ENCODE data around the gene AIG1. TPM values are rescaled to one million over a fixed set of nuclear protein-coding genes. Genes with fewer than 3 reads are reported as not detected.

The AIG1 gene
- total RNA-seq, 1 donor from 2014 or later = 60.6 TPM

DNA sequence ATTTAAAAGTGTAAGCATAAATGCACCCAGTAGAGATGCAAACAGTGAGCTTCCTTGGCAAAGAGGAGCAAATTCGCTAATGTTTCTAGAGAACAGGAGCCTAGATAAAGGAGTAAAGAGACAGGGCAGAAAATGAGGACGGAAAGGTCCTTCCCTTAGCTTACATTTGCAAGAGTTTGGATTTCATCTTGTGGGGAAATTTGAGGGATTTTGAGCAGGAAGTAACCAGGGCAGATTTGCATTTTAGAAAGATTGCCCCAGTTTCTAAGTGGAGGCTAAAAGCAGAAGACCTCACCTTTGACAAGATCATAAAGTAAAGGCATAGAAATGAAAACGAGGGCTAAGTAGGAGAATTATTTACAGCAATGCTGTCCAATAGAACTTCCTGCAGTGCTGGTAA is 309.3 kb downstream of the AIG1 start:
- no peaks in the 10 kb centered on the region for H3K27me3 ChIP-seq (ENCODE audit: control insufficient read depth, insufficient read depth, low read length)
- TF ChIP-seq, protein P1, sequence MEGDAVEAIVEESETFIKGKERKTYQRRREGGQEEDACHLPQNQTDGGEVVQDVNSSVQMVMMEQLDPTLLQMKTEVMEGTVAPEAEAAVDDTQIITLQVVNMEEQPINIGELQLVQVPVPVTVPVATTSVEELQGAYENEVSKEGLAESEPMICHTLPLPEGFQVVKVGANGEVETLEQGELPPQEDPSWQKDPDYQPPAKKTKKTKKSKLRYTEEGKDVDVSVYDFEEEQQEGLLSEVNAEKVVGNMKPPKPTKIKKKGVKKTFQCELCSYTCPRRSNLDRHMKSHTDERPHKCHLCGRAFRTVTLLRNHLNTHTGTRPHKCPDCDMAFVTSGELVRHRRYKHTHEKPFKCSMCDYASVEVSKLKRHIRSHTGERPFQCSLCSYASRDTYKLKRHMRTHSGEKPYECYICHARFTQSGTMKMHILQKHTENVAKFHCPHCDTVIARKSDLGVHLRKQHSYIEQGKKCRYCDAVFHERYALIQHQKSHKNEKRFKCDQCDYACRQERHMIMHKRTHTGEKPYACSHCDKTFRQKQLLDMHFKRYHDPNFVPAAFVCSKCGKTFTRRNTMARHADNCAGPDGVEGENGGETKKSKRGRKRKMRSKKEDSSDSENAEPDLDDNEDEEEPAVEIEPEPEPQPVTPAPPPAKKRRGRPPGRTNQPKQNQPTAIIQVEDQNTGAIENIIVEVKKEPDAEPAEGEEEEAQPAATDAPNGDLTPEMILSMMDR (IDR thresholded peaks at IDR 0.05; ENCODE audit: insufficient read depth, low read length, severe bottlenecking) = no peak
- H3K4me3 ChIP-seq (ENCODE audit: low read depth, low read length) = no peak overlapping the region
- no peak for DNase-seq (ENCODE audit: low read depth)
- no peaks in the 10 kb centered on the region for H3K36me3 ChIP-seq (ENCODE audit: control insufficient read depth, insufficient read depth, low read length)
- FAIRE-seq = no peak

DNA sequence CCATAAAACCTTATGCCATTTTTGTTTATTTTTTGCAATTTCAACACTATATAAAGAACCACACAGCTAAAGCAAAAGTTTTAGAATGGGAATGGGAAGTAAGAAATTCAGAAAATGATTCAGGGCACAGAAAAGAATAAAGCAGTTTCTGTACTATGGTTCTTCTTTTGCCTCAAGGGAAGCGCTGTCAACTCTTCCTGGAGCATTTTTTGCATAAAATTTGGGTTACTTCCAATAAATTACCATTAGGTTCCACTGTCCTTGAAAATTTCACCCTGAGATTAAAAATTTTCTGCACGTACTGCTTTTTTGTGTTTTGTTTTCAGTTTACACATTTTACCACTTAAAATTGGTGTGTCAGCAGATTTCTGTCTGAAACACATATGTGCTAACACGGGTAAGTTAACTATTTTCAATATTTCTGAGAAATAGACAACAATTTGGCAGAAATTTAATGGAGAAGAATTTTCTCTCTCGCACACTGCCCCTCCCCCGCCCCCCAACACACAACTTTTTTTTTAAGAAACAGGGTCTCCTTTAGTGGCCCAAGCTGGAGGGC is 310.2 kb downstream of the AIG1 start:
- Histone ChIP-seq H3K27me3 (ENCODE audit: control insufficient read depth, insufficient read depth, low read length) (no peaks in the 10 kb centered on the region), H3K36me3 (ENCODE audit: control insufficient read depth, insufficient read depth, low read length) (no peaks in the 10 kb centered on the region), H3K4me3 (ENCODE audit: low read depth, low read length) (no peak overlapping the region)
- TF ChIP-seq, protein P1 (IDR thresholded peaks at IDR 0.05; ENCODE audit: insufficient read depth, low read length, severe bottlenecking) = no peak
- no peak for DNase-seq (ENCODE audit: low read depth)
- no peak for FAIRE-seq

DNA sequence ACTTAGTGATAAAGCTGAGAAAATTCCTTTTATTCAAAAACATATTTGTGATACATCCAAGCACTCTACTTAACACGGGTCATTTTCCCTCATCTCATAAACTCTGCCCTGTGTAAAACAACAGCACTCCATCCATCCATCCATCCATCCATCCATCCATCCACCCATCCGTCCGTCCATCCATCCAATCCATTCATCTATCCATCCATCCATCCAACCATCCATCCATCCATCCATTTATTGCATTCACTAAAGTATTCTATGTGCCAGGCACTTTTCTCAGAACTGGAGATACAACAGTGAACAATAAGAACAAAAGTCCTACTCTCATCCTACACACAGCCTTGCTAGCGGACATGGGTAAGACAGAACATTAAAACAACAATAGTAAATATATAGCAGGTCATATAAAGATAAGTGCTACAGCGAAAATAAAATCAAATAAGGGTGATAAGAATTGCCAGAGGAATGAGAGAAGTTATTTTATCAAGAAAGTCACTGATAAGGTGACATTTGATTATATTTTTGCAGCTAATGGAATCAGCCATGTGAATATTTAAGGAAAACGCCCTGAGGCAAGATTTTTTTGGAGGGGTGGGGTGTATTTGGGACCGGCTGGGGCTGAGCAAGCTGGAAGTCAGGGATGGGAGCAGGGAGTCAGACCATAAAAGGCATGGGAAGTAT is 311.7 kb downstream of the AIG1 start:
- TF ChIP-seq, protein P1 (IDR thresholded peaks at IDR 0.05; ENCODE audit: insufficient read depth, low read length, severe bottlenecking) = no peak
- Histone ChIP-seq H3K27me3 (ENCODE audit: control insufficient read depth, insufficient read depth, low read length) (no peaks in the 10 kb centered on the region), H3K36me3 (ENCODE audit: control insufficient read depth, insufficient read depth, low read length) (no peaks in the 10 kb centered on the region), H3K4me3 (ENCODE audit: low read depth, low read length) (no peak overlapping the region)
- DNase-seq (ENCODE audit: low read depth) (no peak), FAIRE-seq (no peak)

DNA sequence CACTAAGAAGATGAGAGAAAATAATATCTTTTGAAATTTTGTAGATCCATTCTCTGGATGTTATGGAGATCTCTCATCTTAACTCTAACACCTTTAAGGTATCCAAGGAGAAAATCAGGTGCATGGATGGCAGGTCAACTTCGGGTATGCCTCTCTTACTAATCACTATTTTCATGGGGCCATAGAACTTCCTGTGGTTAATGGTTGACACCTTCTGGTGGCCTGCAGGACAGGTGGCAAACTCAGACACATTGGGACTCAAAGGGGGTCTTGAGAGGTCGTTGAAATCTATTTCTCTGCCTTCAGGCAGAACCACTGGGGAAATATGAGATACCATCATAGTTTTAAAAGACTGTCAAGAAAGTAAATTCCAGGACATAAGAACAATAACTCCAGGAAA is 313.3 kb downstream of the AIG1 start:
- Histone ChIP-seq H3K4me3 (ENCODE audit: low read depth, low read length) (no peak overlapping the region), H3K36me3 (ENCODE audit: control insufficient read depth, insufficient read depth, low read length) (no peaks in the 10 kb centered on the region), H3K27me3 (ENCODE audit: control insufficient read depth, insufficient read depth, low read length) (no peaks in the 10 kb centered on the region)
- no peak for FAIRE-seq
- no peak for DNase-seq (ENCODE audit: low read depth)
- TF ChIP-seq, protein P1 (IDR thresholded peaks at IDR 0.05; ENCODE audit: insufficient read depth, low read length, severe bottlenecking) = no peak

DNA sequence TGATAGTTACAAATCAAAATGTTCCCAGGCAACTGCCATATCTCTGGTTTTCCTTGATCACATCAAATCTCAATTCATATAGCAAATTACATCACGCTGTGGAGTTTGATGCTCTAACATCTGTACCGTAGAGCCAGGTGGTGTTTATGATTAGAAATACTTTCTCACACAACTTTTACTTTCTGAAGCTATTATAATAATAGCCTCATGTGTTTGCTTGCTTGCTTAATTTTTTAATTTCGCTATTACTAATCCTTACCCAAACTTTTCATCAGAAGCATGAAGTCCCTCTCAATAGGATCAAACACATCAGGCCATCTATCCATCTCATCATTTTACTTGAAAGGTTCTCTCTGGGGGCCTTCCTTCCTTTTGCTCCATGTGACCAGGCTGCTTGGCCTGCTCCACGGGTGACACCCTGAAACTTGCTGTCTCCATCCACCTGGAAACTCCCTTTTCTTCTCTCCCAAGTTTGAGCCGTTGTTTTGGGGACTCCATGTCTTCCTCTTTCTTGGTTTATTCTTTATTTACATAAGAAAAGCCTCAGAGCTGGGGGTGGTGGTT is 314.4 kb downstream of the AIG1 start:
- Histone ChIP-seq H3K36me3 (ENCODE audit: control insufficient read depth, insufficient read depth, low read length) (no peaks in the 10 kb centered on the region), H3K4me3 (ENCODE audit: low read depth, low read length) (no peak overlapping the region), H3K27me3 (ENCODE audit: control insufficient read depth, insufficient read depth, low read length) (no peaks in the 10 kb centered on the region)
- DNase-seq (ENCODE audit: low read depth) = no peak
- FAIRE-seq = no peak
- TF ChIP-seq, protein P1 (IDR thresholded peaks at IDR 0.05; ENCODE audit: insufficient read depth, low read length, severe bottlenecking) = no peak

Data from bronchial epithelial cell (primary cell).